ENCODE results near the gene RUFY2. TPM values are rescaled to one million over a fixed set of nuclear protein-coding genes. Genes with fewer than 3 reads are reported as not detected.

The RUFY2 gene
- total and polyA plus RNA-seq, 2 experiments from 2014 or later, result 10.3 to 17.3 TPM

DNA sequence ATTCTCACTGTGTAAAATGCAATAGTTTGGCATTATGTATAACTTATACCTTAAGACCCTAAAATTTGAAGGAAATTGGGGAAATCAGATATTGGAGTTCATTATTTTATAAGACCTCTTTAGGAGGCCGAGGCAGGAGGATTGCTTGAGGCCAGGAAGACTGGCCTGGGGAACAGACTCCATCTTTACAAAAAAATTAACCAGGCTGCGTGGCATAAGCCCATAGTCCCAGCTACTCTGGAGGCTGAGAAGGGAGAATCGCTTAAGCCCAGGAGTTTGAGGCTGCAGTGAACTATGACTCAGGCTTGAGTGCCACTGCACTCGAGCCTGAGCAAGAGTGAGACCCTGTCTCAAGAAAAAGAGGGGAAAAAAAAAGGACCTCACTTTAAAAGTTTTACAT is 60.3 kb downstream of the RUFY2 start:
- H3K27me3 ChIP-seq (ENCODE audit: insufficient read depth), result no peaks in the 10 kb centered on the region
- H3F3A ChIP-seq (replicated peaks; ENCODE audit: low read depth), result peaks cover 9% of the 10 kb centered on the region; the same call in 1 of the 2 replicates
- no peak overlapping the region for H3K4me3 Mint-ChIP-seq
- TF ChIP-seq, protein P1, sequence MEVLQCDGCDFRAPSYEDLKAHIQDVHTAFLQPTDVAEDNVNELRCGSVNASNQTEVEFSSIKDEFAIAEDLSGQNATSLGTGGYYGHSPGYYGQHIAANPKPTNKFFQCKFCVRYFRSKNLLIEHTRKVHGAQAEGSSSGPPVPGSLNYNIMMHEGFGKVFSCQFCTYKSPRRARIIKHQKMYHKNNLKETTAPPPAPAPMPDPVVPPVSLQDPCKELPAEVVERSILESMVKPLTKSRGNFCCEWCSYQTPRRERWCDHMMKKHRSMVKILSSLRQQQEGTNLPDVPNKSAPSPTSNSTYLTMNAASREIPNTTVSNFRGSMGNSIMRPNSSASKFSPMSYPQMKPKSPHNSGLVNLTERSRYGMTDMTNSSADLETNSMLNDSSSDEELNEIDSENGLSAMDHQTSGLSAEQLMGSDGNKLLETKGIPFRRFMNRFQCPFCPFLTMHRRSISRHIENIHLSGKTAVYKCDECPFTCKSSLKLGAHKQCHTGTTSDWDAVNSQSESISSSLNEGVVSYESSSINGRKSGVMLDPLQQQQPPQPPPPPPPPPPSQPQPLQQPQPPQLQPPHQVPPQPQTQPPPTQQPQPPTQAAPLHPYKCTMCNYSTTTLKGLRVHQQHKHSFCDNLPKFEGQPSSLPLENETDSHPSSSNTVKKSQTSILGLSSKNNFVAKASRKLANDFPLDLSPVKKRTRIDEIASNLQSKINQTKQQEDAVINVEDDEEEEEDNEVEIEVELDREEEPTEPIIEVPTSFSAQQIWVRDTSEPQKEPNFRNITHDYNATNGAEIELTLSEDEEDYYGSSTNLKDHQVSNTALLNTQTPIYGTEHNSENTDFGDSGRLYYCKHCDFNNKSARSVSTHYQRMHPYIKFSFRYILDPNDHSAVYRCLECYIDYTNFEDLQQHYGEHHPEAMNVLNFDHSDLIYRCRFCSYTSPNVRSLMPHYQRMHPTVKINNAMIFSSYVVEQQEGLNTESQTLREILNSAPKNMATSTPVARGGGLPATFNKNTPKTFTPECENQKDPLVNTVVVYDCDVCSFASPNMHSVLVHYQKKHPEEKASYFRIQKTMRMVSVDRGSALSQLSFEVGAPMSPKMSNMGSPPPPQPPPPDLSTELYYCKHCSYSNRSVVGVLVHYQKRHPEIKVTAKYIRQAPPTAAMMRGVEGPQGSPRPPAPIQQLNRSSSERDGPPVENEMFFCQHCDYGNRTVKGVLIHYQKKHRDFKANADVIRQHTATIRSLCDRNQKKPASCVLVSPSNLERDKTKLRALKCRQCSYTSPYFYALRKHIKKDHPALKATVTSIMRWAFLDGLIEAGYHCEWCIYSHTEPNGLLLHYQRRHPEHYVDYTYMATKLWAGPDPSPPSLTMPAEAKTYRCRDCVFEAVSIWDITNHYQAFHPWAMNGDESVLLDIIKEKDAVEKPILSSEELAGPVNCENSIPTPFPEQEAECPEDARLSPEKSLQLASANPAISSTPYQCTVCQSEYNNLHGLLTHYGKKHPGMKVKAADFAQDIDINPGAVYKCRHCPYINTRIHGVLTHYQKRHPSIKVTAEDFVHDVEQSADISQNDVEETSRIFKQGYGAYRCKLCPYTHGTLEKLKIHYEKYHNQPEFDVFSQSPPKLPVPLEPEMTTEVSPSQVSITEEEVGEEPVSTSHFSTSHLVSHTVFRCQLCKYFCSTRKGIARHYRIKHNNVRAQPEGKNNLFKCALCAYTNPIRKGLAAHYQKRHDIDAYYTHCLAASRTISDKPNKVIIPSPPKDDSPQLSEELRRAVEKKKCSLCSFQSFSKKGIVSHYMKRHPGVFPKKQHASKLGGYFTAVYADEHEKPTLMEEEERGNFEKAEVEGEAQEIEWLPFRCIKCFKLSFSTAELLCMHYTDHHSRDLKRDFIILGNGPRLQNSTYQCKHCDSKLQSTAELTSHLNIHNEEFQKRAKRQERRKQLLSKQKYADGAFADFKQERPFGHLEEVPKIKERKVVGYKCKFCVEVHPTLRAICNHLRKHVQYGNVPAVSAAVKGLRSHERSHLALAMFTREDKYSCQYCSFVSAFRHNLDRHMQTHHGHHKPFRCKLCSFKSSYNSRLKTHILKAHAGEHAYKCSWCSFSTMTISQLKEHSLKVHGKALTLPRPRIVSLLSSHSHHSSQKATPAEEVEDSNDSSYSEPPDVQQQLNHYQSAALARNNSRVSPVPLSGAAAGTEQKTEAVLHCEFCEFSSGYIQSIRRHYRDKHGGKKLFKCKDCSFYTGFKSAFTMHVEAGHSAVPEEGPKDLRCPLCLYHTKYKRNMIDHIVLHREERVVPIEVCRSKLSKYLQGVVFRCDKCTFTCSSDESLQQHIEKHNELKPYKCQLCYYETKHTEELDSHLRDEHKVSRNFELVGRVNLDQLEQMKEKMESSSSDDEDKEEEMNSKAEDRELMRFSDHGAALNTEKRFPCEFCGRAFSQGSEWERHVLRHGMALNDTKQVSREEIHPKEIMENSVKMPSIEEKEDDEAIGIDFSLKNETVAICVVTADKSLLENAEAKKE (CRISPR knock-in tag; IDR thresholded peaks at IDR 0.05), result no peak
- TF ChIP-seq, protein P2, sequence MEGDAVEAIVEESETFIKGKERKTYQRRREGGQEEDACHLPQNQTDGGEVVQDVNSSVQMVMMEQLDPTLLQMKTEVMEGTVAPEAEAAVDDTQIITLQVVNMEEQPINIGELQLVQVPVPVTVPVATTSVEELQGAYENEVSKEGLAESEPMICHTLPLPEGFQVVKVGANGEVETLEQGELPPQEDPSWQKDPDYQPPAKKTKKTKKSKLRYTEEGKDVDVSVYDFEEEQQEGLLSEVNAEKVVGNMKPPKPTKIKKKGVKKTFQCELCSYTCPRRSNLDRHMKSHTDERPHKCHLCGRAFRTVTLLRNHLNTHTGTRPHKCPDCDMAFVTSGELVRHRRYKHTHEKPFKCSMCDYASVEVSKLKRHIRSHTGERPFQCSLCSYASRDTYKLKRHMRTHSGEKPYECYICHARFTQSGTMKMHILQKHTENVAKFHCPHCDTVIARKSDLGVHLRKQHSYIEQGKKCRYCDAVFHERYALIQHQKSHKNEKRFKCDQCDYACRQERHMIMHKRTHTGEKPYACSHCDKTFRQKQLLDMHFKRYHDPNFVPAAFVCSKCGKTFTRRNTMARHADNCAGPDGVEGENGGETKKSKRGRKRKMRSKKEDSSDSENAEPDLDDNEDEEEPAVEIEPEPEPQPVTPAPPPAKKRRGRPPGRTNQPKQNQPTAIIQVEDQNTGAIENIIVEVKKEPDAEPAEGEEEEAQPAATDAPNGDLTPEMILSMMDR (conservative IDR thresholded peaks at IDR 0.05; ENCODE audit: low read depth in 2 of 2), result no peak
- TF ChIP-seq STAT1 (IDR thresholded peaks at IDR 0.05; ENCODE audit: unreplicated experiment), result no peak
- TF ChIP-seq ZNF331 (CRISPR knock-in tag; IDR thresholded peaks at IDR 0.05; ENCODE audit: low read depth), result no peak
- no peak for TF ChIP-seq EZH2 (IDR thresholded peaks at IDR 0.05; ENCODE audit: low read depth, unreplicated experiment)
- TF ChIP-seq JUNB (IDR thresholded peaks at IDR 0.05; ENCODE audit: unreplicated experiment), result no peak
- no peak for TF ChIP-seq REST (IDR thresholded peaks at IDR 0.05; ENCODE audit: unreplicated experiment)
- no peak for TF ChIP-seq CREB1 (CRISPR knock-in tag; IDR thresholded peaks at IDR 0.05; ENCODE audit: low read depth)
- no peak for TF ChIP-seq NANOG (IDR thresholded peaks at IDR 0.05; ENCODE audit: borderline replicate concordance)
- no peak for TF ChIP-seq POLR2AphosphoS5 (IDR thresholded peaks at IDR 0.05; ENCODE audit: low read depth)
- TF ChIP-seq ZNF114 (CRISPR knock-in tag; IDR thresholded peaks at IDR 0.05), result no peak
- TF ChIP-seq, protein P3, sequence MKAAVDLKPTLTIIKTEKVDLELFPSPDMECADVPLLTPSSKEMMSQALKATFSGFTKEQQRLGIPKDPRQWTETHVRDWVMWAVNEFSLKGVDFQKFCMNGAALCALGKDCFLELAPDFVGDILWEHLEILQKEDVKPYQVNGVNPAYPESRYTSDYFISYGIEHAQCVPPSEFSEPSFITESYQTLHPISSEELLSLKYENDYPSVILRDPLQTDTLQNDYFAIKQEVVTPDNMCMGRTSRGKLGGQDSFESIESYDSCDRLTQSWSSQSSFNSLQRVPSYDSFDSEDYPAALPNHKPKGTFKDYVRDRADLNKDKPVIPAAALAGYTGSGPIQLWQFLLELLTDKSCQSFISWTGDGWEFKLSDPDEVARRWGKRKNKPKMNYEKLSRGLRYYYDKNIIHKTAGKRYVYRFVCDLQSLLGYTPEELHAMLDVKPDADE (IDR thresholded peaks at IDR 0.05), result no peak
- TF ChIP-seq EZH2phosphoT487 (IDR thresholded peaks at IDR 0.05; ENCODE audit: unreplicated experiment), result no peak
- no peak overlapping the region for H3K4me3 ChIP-seq
- H3K9me3 Mint-ChIP-seq, result no peaks in the 10 kb centered on the region
- peaks cover 2% of the 10 kb centered on the region; the same call in 1 of the 3 replicates for H3K4me1 Mint-ChIP-seq
- peaks cover 1% of the 10 kb centered on the region for H3K27me3 Mint-ChIP-seq (ENCODE audit: insufficient read depth, low read depth, poor library complexity)
- H3K27ac ChIP-seq (ENCODE audit: low read depth), result no peak overlapping the region
- peaks cover 14% of the 10 kb centered on the region for H4K20me1 ChIP-seq (replicated peaks; ENCODE audit: insufficient read depth)
- H3K36me3 Mint-ChIP-seq (ENCODE audit: low read depth), result peaks cover 53% of the 10 kb centered on the region
- DNase-seq (ENCODE audit: low spot score) (no peak), ATAC-seq (no peak)
- 0 out of 2 replicates have a peak, but pooled peaks cover 3% of the 10 kb centered on the region for H3K79me2 ChIP-seq (replicated peaks; ENCODE audit: insufficient read depth)
- H3K9me2 ChIP-seq (ENCODE audit: insufficient read depth), result no peaks in the 10 kb centered on the region
- no peak overlapping the region for H2AFZ ChIP-seq
- H3K36me3 ChIP-seq (ENCODE audit: insufficient read depth), result peaks cover 27% of the 10 kb centered on the region
- no peak overlapping the region for H3K27ac Mint-ChIP-seq
- no peaks in the 10 kb centered on the region for H3K4me1 ChIP-seq (ENCODE audit: insufficient read depth)
- H3K4me2 ChIP-seq, result no peak overlapping the region

All from GM23338 (cell line).